Stomach (tissue), 9 donors: Measurements from ENCODE around the gene RBL2. TPM values are rescaled to one million over a fixed set of nuclear protein-coding genes. Genes with fewer than 3 reads are reported as not detected.

Source experiments
- DNase-seq, 2 donors: peaks; one replicate each; pipeline versions ENCODE4 v3.0.0 to v3.0.0-alpha.2; 2013 to 2019
- H3K27ac ChIP-seq, 5 donors: fragments of 200-600 bp in 4 of 5; sonication (generic) in 4 of 5; one replicate each; pipeline ENCODE4 v1.5.1; 2013 to 2019; ENCODE audit warnings: mild to moderate bottlenecking in 1 of 5, moderate library complexity in 1 of 5
- H3K27me3 ChIP-seq, 3 donors: fragments of 200-600 bp; sonication (generic); one replicate each; pipeline ENCODE4 v1.5.1; 2017 to 2019; ENCODE audit warnings: mixed run types in 1 of 3
- H3K36me3 ChIP-seq, 4 donors: fragments of 200-600 bp; sonication (generic); 1 replicate in 3 of 4; 2 replicates in 1 of 4; pipeline ENCODE4 v1.5.1; 2016 to 2019
- H3K4me1 ChIP-seq, 4 donors: fragments of 200-600 bp; sonication (generic); one replicate each; pipeline ENCODE4 v1.5.1; 2016 to 2019
- H3K4me3 ChIP-seq, 4 donors: fragments of 200-600 bp; sonication (generic) in 3 of 4; one replicate each; pipeline ENCODE4 v1.5.1; 2016 to 2019; ENCODE audit warnings: mild to moderate bottlenecking in 1 of 4
- H3K9me3 ChIP-seq, 4 donors: fragments of 200-600 bp; sonication (generic); one replicate each; pipeline ENCODE4 v1.5.1; 2016 to 2019
- EP300 ChIP-seq: sonication (generic); formaldehyde crosslinking; IDR thresholded peaks from one replicate; pipeline ENCODE4 v1.6.1; 2017; ENCODE audit warnings: antibody characterized with exemption
- POLR2A ChIP-seq, 4 donors: fragments of 450-650 bp; IDR thresholded peaks; one replicate each; pipeline ENCODE4 v1.6.1; 2016; ENCODE audit warnings: antibody characterized with exemption in 4 of 4, control low read depth in 2 of 4, mild to moderate bottlenecking in 1 of 4, moderate library complexity in 1 of 4
- POLR2AphosphoS5 ChIP-seq, 3 donors: sonication (generic); formaldehyde crosslinking; IDR thresholded peaks; one replicate each; pipeline ENCODE4 v1.6.1; 2016; ENCODE audit warnings: antibody characterized with exemption in 3 of 3
- WGBS, 5 donors: extraction: QIAGEN DNeasy Blood & Tissue Kit in 3 of 5; methylation state at CpG; one replicate each; pipeline versions ENCODE4 v1.1.5 to v1.1.7; 2013 to 2018; 5-methylcytosine and 5-hydroxymethylcytosine counted together
- intact Hi-C: fragments of 100-400 bp; cut with DNase I; formaldehyde crosslinking; loops from one replicate; pipeline ENCODE4 v1.15.1; 2023; ENCODE audit warnings: low total_unique reads
- polyA plus RNA-seq, 3 donors: library from polyadenylated mRNA; stranded (reverse); fragments of 200-250 nt; gene quantifications; one replicate each; pipeline ENCODE4 v1.2.3, GENCODE V29; 2013
- total RNA-seq, 5 donors: library from RNA; depleted of rRNA; stranded (reverse); fragments of >200 nt; gene quantifications; one replicate each; pipeline versions ENCODE4 v1.1.0 to v1.2.3, GENCODE V29; 2014 to 2016
- TF ChIP-seq, protein P1 (sequence below), 7 experiments: fragments of 450-650 bp in 4 of 7; fragments of 200-600 bp in 3 of 7; sonication (generic) in 3 of 7; IDR thresholded peaks; one replicate each; pipeline ENCODE4 v1.5.1; 2016 to 2019; ENCODE audit warnings: antibody characterized with exemption in 7 of 7, control low read depth in 2 of 7, mild to moderate bottlenecking in 1 of 7
- donor health status: healthy with polysubstance abuse.
- donor health status: Bipolar disorder and iron deficiency.
- donor health status: healthy.

RBL2 gene
- total and polyA plus RNA-seq, 8 donors: 23.0 to 234 (median 82.5) TPM

DNA sequence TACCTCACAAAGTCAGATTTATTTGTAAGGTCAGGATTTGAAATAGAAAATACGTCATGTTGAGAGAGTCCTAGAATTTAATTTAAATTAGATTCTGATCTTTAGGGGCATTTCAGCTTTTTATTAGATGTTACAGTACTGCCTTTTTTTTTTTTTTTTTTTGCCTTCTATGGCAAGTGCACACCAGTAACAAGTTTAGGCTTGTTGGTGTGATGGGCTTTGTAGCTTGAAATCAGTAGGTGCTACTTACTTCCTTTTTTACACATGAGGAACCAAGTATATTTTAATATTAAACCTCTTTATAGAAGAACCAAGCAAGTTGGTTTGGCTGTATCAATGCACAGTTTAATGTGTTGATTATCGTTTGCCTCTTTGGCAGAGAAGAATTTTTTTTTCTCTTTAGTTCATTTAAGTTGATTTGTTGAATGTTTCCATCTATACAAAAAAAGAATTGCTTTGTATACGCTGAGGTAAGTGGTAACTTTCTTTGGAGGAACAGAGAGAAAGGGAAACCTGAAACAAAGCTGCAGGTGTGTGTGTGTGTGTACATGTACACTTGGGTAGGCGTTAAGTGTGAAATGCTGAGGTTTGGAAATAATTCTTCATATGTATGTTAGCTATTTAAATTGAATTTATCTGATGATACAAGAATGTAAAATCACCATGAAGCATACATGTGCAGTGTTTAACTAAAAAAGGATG is 15.7 kb downstream of the RBL2 start:
- no peak overlapping the region for H3K4me3 ChIP-seq
- no peaks in the 10 kb centered on the region for H3K9me3 ChIP-seq
- no peaks in the 10 kb centered on the region for H3K27me3 ChIP-seq
- TF ChIP-seq EP300: no peak
- TF ChIP-seq POLR2A (IDR thresholded peaks at IDR 0.05): no peak
- TF ChIP-seq POLR2AphosphoS5 (IDR thresholded peaks at IDR 0.05): no peak
- TF ChIP-seq, protein P1, sequence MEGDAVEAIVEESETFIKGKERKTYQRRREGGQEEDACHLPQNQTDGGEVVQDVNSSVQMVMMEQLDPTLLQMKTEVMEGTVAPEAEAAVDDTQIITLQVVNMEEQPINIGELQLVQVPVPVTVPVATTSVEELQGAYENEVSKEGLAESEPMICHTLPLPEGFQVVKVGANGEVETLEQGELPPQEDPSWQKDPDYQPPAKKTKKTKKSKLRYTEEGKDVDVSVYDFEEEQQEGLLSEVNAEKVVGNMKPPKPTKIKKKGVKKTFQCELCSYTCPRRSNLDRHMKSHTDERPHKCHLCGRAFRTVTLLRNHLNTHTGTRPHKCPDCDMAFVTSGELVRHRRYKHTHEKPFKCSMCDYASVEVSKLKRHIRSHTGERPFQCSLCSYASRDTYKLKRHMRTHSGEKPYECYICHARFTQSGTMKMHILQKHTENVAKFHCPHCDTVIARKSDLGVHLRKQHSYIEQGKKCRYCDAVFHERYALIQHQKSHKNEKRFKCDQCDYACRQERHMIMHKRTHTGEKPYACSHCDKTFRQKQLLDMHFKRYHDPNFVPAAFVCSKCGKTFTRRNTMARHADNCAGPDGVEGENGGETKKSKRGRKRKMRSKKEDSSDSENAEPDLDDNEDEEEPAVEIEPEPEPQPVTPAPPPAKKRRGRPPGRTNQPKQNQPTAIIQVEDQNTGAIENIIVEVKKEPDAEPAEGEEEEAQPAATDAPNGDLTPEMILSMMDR (IDR thresholded peaks at IDR 0.05): no peak
- no peak overlapping the region for H3K27ac ChIP-seq
- H3K36me3 ChIP-seq: peaks cover 28 to 95% (median 90%) of the 10 kb centered on the region in 4 donors
- no peaks in the 10 kb centered on the region for H3K4me1 ChIP-seq
- intact Hi-C loops: no loop called here
- WGBS, 5 donors: 76 to 87% (median 82%) methylated on average over 4 of the region's 4 CpGs
- DNase-seq: peak in 1 of 2 donors; percentile 12

DNA sequence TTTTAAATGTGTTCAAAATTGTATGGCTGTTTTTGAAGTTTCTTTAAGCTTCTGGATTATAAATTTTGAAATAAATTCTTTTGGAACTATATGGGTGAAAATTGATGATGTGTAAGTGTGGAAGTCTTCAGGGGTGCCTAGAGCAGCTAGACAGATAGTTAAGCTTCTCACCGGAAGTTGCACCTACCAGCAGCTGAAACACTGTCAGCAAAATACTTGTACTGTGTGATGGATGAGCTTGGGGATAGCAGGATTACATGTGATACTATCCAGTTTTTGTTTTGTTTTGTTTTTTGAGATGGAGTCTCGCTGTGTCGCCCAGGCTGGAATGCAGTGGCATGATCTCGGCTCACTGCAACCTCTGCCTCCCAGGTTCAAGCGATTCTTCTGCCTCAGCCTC is 19.7 kb downstream of the RBL2 start:
- no peak overlapping the region for H3K4me3 ChIP-seq
- no peak overlapping the region for H3K27ac ChIP-seq
- H3K27me3 ChIP-seq: no peaks in the 10 kb centered on the region
- no peaks in the 10 kb centered on the region for H3K9me3 ChIP-seq
- peaks cover 42 to 95% (median 92%) of the 10 kb centered on the region in 4 donors for H3K36me3 ChIP-seq
- intact Hi-C loops: no loop called here
- TF ChIP-seq POLR2AphosphoS5 (IDR thresholded peaks at IDR 0.05): no peak
- TF ChIP-seq, protein P1 (IDR thresholded peaks at IDR 0.05): no peak
- TF ChIP-seq POLR2A (IDR thresholded peaks at IDR 0.05): no peak
- TF ChIP-seq EP300: no peak
- no peaks in the 10 kb centered on the region for H3K4me1 ChIP-seq
- WGBS, 5 donors: 89 to 98% (median 95%) methylated on average over 5 of the region's 5 CpGs
- no peak for DNase-seq

DNA sequence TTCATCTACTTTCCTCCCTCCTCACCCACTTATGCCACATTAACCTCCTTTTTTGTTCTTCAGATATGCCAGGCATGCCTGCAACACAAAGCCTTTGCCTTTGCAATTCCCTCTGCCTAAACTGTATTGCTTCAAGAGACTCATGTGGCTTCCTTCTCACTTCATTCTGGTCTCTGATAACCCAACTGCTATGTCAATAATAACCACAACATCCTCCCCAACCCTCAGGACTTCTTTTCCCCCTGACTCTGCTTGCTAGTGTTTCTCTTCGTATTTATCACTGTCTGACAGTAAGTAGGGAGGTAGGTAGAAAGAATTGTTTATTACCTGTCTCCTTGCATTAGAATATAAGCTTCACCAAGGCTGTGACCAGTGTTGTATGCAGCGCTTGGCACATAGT is 22.4 kb downstream of the RBL2 start:
- Histone ChIP-seq H3K9me3 (no peaks in the 10 kb centered on the region), H3K4me3 (no peak overlapping the region), H3K27me3 (no peaks in the 10 kb centered on the region), H3K4me1 (no peaks in the 10 kb centered on the region), H3K36me3 (peaks cover 39 to 100% (median 100%) of the 10 kb centered on the region in 4 donors), H3K27ac (peak overlapping the region in 2 of 5 donors; percentile 43 to 45)
- peak in 2 of 3 donors; percentile 6 to 12 for TF ChIP-seq POLR2AphosphoS5 (IDR thresholded peaks at IDR 0.05)
- TF ChIP-seq POLR2A (IDR thresholded peaks at IDR 0.05): no peak
- intact Hi-C loops: no loop called here
- peak in 1 of 2 donors; percentile 38 for DNase-seq
- WGBS, 5 donors: 78 to 93% (median 86%) methylated on average over 2 of the region's 2 CpGs

DNA sequence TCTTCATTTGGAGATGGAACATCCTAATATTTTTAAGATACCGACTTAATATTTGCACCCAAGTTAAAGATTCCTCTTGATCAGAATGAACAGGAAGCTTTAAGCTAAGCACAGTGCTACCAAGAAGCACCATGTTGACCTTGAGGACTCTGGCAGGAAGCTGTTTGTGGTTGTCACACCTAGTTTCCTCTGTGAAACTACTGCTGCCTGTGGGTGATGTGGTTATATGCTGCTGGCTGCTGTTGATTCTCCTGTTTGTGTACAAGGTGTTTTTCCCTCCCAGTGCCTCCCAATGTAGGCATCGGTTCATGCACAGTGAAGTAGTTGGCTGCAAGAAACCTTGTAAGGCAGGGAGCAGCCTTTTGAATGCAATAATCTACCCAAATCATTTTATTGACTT is 23.4 kb downstream of the RBL2 start:
- Histone ChIP-seq H3K27ac (peak overlapping the region in 2 of 5 donors; percentile 25 to 43), H3K36me3 (peaks cover 44 to 100% (median 100%) of the 10 kb centered on the region in 4 donors), H3K4me1 (no peaks in the 10 kb centered on the region), H3K27me3 (no peaks in the 10 kb centered on the region), H3K4me3 (no peak overlapping the region), H3K9me3 (no peaks in the 10 kb centered on the region)
- intact Hi-C loops: no loop called here
- WGBS, 5 donors: 71 to 96% (median 80%) methylated on average over 2 of the region's 2 CpGs
- DNase-seq: peak in 1 of 2 donors; percentile 76
- TF ChIP-seq, protein P1 (IDR thresholded peaks at IDR 0.05): no peak
- no peak for TF ChIP-seq EP300
- TF ChIP-seq POLR2A (IDR thresholded peaks at IDR 0.05): no peak
- peak in 2 of 3 donors; percentile 20 to 22 for TF ChIP-seq POLR2AphosphoS5 (IDR thresholded peaks at IDR 0.05)

DNA sequence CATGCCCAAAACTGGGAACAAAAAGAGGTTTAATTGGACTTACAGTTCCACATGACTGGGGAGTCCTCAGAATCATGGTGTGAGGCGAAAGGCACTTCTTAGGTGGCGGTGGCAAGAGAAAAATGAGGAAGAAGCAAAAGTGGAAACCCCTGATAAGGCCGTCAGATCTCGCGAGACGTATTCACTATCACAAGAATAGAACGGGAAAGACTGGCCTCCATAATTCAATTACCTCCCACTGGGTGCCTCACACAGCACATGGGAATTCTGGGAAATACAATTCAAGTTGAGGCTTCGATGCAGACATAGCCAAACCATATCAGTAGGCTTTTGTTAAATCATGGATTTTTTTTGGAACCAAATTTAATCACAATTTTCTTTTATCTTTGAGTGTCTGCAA is 24.4 kb downstream of the RBL2 start:
- no peak for DNase-seq
- H3K36me3 ChIP-seq: peaks cover 50 to 100% (median 100%) of the 10 kb centered on the region in 4 donors
- intact Hi-C loops: no loop called here
- TF ChIP-seq, protein P1 (IDR thresholded peaks at IDR 0.05): no peak
- TF ChIP-seq EP300 (no peak), POLR2A (IDR thresholded peaks at IDR 0.05) (no peak), POLR2AphosphoS5 (IDR thresholded peaks at IDR 0.05) (no peak)
- H3K9me3 ChIP-seq: no peaks in the 10 kb centered on the region
- no peak overlapping the region for H3K27ac ChIP-seq
- no peaks in the 10 kb centered on the region for H3K27me3 ChIP-seq
- 89 to 93% (median 91%) methylated on average over 8 of the region's 8 CpGs for WGBS, 5 donors
- no peak overlapping the region for H3K4me3 ChIP-seq
- H3K4me1 ChIP-seq: no peaks in the 10 kb centered on the region
